WI38 (cell line): ENCODE results near the gene CACNB2.

Source experiments
- H3K4me3 ChIP-seq: 2 replicates; pipeline ENCODE4 v1.5.1; 2011; ENCODE audit warnings: low read depth, mild to moderate bottlenecking, control low read depth, low read length
- TF ChIP-seq, protein P1 (sequence below): IDR thresholded peaks from 2 replicates; pipeline ENCODE4 v1.5.1; 2012; ENCODE audit warnings: low read depth, mild to moderate bottlenecking, control low read depth, low read length

CACNB2 gene

DNA sequence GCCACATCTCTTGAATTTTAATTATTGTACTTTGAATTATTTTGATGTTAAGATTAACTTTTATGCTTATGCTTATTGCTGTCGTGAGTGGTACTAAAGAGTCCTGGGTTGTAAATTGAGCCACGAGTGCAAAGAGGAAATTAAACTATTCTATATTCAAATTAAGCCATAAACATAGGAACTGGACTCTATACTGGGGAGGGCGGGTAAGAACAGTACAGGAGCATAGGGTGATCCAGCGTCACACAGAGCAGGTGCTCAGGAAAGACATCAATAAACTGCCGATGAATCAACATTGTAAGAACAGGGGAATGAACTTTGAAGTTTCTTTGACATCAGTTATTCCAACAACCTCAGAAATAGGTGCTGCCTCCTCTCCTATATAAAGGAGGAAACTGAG lies 219.6 kb downstream of the CACNB2 start:
- TF ChIP-seq, protein P1, sequence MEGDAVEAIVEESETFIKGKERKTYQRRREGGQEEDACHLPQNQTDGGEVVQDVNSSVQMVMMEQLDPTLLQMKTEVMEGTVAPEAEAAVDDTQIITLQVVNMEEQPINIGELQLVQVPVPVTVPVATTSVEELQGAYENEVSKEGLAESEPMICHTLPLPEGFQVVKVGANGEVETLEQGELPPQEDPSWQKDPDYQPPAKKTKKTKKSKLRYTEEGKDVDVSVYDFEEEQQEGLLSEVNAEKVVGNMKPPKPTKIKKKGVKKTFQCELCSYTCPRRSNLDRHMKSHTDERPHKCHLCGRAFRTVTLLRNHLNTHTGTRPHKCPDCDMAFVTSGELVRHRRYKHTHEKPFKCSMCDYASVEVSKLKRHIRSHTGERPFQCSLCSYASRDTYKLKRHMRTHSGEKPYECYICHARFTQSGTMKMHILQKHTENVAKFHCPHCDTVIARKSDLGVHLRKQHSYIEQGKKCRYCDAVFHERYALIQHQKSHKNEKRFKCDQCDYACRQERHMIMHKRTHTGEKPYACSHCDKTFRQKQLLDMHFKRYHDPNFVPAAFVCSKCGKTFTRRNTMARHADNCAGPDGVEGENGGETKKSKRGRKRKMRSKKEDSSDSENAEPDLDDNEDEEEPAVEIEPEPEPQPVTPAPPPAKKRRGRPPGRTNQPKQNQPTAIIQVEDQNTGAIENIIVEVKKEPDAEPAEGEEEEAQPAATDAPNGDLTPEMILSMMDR, result no peak
- no peak overlapping the region for H3K4me3 ChIP-seq

DNA sequence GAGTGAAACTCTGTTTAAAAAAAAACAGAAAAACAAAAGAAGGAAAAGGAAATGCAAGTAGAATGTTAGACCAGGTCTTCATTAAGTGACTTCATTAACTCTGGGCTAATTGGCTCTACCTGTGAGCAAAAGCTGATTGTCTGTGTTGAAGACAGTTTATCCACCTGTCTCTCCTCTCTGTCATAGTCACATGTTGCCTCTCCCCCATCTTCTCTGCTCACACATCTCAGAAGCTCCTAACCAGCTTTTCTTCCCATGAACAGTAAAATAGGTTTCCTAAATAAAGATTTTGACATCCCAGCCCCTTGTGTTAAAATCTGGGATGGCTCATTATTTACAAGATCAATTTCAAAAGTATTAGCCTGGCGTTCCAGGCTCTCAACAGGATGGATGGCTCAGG lies 222.7 kb downstream of the CACNB2 start:
- TF ChIP-seq, protein P1, result no peak

DNA sequence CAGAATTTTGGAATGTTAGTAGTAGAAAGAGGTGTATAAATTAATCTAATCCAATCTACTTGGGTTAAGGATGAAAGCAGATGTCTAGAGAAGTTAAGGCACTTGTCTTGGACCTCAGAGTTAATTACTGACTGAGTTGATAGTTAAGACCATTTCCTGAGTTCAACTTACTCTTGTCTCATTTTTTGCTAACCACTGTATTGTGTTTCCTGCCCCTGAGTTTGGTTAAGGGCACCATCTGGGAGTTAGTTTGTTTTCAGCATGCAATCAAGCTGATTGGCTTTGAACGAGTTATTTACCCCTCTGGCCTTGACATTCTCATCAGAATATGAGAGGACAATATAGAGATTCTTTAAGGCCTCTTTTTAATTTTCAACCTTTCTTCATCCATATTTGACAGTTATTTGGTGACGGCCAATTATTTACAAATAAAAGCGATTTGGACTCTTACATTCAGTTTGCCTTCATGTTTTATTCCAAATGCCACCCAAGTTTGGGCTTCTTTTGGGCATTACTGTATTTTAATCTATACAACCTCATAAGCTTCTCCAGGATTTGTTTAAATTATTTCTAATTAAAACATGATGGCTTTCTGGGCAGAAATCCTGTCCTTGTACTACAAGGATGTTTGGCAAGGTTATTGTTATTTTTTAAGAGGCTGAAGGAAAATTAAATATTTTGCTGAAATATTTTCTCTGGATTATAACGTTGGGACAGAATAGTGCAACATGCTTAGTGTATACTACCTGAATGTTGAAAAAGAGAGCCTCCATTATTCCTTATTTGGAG lies 225.0 kb downstream of the CACNB2 start:
- H3K4me3 ChIP-seq, result no peak overlapping the region
- TF ChIP-seq, protein P1, result no peak

More for the DNA sequence above, 222.7 kb downstream of the CACNB2 start:
- H3K4me3 ChIP-seq, result no peak overlapping the region

DNA sequence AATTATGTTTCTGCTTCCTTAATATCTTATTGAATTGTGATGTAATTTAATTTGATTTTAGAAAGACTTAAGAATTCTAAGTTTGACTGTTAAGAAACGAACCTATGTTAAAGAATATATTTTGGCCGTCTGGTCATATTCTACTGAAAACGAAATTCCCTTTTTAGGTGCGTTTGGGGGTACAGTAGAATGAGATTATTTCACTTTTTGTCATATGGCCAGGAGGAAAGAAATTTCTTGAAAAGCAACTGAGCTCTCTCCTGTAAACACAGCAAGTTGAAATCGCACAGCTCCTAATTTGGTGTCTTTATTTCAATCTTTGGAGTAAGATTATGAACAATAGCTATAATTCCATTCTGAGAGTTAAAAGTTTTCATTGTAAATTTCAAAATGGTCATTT lies 227.6 kb downstream of the CACNB2 start:
- H3K4me3 ChIP-seq, result no peak overlapping the region

DNA sequence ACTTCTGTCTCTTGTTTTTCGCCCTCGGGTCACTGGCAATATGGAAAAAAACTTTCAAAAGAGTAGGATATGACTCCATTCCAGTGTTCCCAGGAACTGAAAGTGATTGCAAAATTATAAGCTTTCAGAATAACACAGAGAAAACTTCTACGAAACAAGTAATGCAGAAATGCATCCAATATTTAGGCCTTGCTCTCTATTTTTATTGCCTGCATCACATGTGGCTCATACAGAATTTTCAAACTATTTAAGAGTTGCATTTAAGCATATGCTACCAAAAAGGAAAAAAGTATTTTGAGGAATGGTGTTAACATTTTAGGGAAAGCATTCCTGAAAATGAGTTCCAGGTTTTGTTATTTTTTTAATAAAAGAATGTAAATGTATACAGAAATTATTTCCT lies 228.0 kb downstream of the CACNB2 start:
- TF ChIP-seq, protein P1, result no peak

More for the DNA sequence above, 227.6 kb downstream of the CACNB2 start:
- TF ChIP-seq, protein P1, result no peak

DNA sequence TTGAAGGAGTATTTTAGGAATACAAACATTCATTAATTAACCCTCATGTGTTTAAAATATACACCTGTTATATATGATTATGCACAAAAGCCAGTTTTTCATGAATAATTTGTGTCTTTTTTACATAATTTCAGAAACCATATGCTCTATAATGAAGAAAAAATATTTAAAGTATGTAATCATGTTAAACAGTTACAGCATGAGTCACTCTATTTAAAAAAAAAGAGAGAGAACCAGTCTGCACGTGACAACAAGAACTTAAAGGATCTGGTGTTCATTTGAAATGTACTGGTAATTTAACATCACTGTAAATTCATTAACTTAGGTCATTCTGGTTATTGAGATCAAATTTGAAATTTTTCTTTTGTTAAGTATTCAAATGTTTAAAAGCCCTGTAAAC lies 228.5 kb downstream of the CACNB2 start:
- TF ChIP-seq, protein P1, result no peak
- H3K4me3 ChIP-seq, result no peak overlapping the region

More for the DNA sequence above, 228.0 kb downstream of the CACNB2 start:
- no peak overlapping the region for H3K4me3 ChIP-seq

DNA sequence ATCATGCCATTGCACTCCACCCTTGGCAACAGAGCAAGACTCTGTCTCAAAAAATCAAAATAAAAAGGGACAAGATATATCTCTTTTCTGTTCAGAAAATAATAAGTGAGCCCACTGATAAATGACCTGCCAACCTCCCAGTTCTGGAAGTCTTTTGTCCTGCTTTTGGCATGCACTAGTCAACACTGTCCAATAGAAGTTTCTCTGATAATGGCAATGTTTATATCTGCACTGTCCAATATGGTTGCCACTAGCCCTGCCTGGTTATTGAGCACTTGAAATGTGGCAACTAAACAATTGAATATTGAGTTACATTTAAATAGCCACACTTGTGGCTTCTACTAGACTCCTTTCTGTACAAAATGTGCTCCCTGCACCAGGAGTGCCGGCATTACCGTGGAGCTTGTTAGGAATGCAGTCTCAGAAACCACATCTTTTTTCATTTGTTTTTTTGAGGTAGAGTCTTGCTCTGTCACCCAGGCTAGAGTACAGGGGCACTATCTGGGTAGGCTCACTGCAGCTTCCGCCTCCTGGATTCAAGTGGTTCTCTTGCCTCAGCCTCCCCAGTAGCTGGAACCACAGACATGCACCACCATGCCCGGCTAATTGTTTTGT lies 229.7 kb downstream of the CACNB2 start:
- TF ChIP-seq, protein P1, result no peak

More for the DNA sequence above, 229.7 kb downstream of the CACNB2 start:
- H3K4me3 ChIP-seq, result no peak overlapping the region
